CD8-positive, alpha-beta memory T cell (primary cell): ENCODE measurements around the gene PLEKHB1. TPM values are rescaled to one million over a fixed set of nuclear protein-coding genes. Genes with fewer than 3 reads are reported as not detected.
A peak's percentile ranks its signal among the peaks of the same experiment; 100 is the strongest.

ENCODE experiments used
- CTCF ChIA-PET: fragments of 350-600 bp; sonication (Branson Sonifier 250); formaldehyde crosslinking; loops from one replicate; lab custom pipeline; 2021; ENCODE audit warnings: antibody characterized with exemption; lab: Charles Lee
- POLR2A ChIA-PET: fragments of 350-600 bp; sonication (Branson Sonifier 250); formaldehyde crosslinking; loops from one replicate; lab custom pipeline; 2021; ENCODE audit warnings: antibody characterized with exemption; lab: Charles Lee
- DNase-seq, 5 donors: peaks; one replicate each; pipeline versions ENCODE4 v3.0.0 to v3.0.0-alpha.2; 2020 to 2022; ENCODE audit warnings: mixed read lengths in 1 of 5
- H3K27ac ChIP-seq: one replicate; pipeline ENCODE4 v1.7.0; 2013; ENCODE audit warnings: low read depth, mild to moderate bottlenecking, low read length, moderate library complexity
- H3K27me3 ChIP-seq: 2 replicates; pipeline ENCODE4 v1.7.0; 2013; ENCODE audit warnings: low read length, mild to moderate bottlenecking; ENCODE audit not compliant: insufficient read depth, poor library complexity, severe bottlenecking
- H3K36me3 ChIP-seq: 2 replicates; pipeline ENCODE4 v1.7.0; 2013; ENCODE audit warnings: mild to moderate bottlenecking, low read length, moderate library complexity; ENCODE audit not compliant: insufficient read depth
- H3K4me1 ChIP-seq: 2 replicates; pipeline ENCODE4 v1.7.0; 2013; ENCODE audit warnings: mild to moderate bottlenecking, low read length, moderate library complexity; ENCODE audit not compliant: insufficient read depth
- H3K4me3 ChIP-seq: 2 replicates; pipeline ENCODE4 v1.7.0; 2013; ENCODE audit warnings: mild to moderate bottlenecking, low read length
- H3K9me3 ChIP-seq: 2 replicates; pipeline ENCODE4 v1.7.0; 2013; ENCODE audit warnings: mild to moderate bottlenecking, low read length
- H3K27ac Mint-ChIP-seq, 8 donors: one replicate each; pipeline ENCODE4 v1.8.0; 2020 to 2021; ENCODE audit warnings: mixed read lengths in 8 of 8, mild to moderate bottlenecking in 6 of 8, inconsistent platforms in 3 of 8, moderate library complexity in 3 of 8
- H3K27me3 Mint-ChIP-seq, 2 donors: one replicate each; pipeline ENCODE4 v1.8.0; 2020 to 2021; ENCODE audit warnings: mixed read lengths in 2 of 2, mild to moderate bottlenecking in 1 of 2, moderate library complexity in 1 of 2
- H3K36me3 Mint-ChIP-seq, 3 donors: one replicate each; pipeline ENCODE4 v1.8.0; 2020 to 2021; ENCODE audit warnings: mixed read lengths in 3 of 3, inconsistent platforms in 1 of 3, mild to moderate bottlenecking in 1 of 3
- H3K4me1 Mint-ChIP-seq, 3 donors: one replicate each; pipeline ENCODE4 v1.8.0; 2020 to 2021; ENCODE audit warnings: mixed read lengths in 3 of 3, inconsistent platforms in 1 of 3, mild to moderate bottlenecking in 1 of 3
- H3K4me3 Mint-ChIP-seq, 7 donors: one replicate each; pipeline ENCODE4 v1.8.0; 2020 to 2021; ENCODE audit warnings: mixed read lengths in 7 of 7, mild to moderate bottlenecking in 6 of 7, moderate library complexity in 4 of 7, inconsistent platforms in 2 of 7
- H3K9me3 Mint-ChIP-seq, 5 donors: one replicate each; pipeline ENCODE4 v1.8.0; 2020 to 2022; ENCODE audit warnings: mixed read lengths in 5 of 5, mild to moderate bottlenecking in 3 of 5, moderate library complexity in 2 of 5, inconsistent platforms in 1 of 5
- polyA plus RNA-seq: library from polyadenylated mRNA; unstranded; fragments of 300-500 nt; fragmentation: Illumina TruSeq; gene quantifications from one replicate; pipeline ENCODE4 v1.2.3, GENCODE V29; 2021
- total RNA-seq, 2 experiments: library from RNA; stranded (reverse); gene quantifications; one replicate each; pipeline ENCODE4 v1.2.3, GENCODE V29; 2021

PLEKHB1 gene
- total and polyA plus RNA-seq, 3 experiments from 2014 or later: 9.1 to 70.1 (median 10.3) TPM

GRCh38 chr11:73622926-73623593, 23.3 kb upstream of the PLEKHB1 start:
- peaks cover 0 to 3% (median 2%) of the 10 kb centered on the region in 3 donors for H3K4me1 Mint-ChIP-seq
- no peaks in the 10 kb centered on the region for H3K9me3 Mint-ChIP-seq
- Histone ChIP-seq H3K9me3 (no peaks in the 10 kb centered on the region), H3K36me3 (no peaks in the 10 kb centered on the region), H3K4me3 (no peak overlapping the region), H3K27ac (no peak overlapping the region), H3K4me1 (no peaks in the 10 kb centered on the region), H3K27me3 (peaks cover 5% of the 10 kb centered on the region)
- CTCF ChIA-PET: interaction anchor here (0.5 to 5.4 kb wide), 4 partner anchors 10 to 149 kb away, joined by 3 to 138 read pairs (median 5); no protein-coding TSS in a partner anchor
- peaks cover 10 to 33% of the 10 kb centered on the region in 2 donors for H3K27me3 Mint-ChIP-seq
- no peak overlapping the region for H3K4me3 Mint-ChIP-seq
- DNase-seq: no peak
- H3K36me3 Mint-ChIP-seq: no peaks in the 10 kb centered on the region
- H3K27ac Mint-ChIP-seq: no peak overlapping the region
- POLR2A ChIA-PET: no interaction called here

GRCh38 chr11:73623686-73624085, 22.7 kb upstream of the PLEKHB1 start:
- H3K36me3 ChIP-seq: no peaks in the 10 kb centered on the region
- Mint-ChIP-seq H3K27ac (no peak overlapping the region), H3K4me1 (peaks cover 0 to 3% (median 2%) of the 10 kb centered on the region in 3 donors), H3K9me3 (no peaks in the 10 kb centered on the region), H3K27me3 (peaks cover 11 to 33% of the 10 kb centered on the region in 2 donors), H3K4me3 (no peak overlapping the region), H3K36me3 (no peaks in the 10 kb centered on the region)
- no peak overlapping the region for H3K27ac ChIP-seq
- ChIA-PET CTCF (interaction anchor here (0.5 to 5.4 kb wide), 4 partner anchors 10 to 149 kb away, joined by 3 to 138 read pairs (median 17); no protein-coding TSS in a partner anchor), POLR2A (no interaction called here)
- no peaks in the 10 kb centered on the region for H3K4me1 ChIP-seq
- no peak for DNase-seq
- no peak overlapping the region for H3K4me3 ChIP-seq
- H3K27me3 ChIP-seq: peaks cover 5% of the 10 kb centered on the region
- no peaks in the 10 kb centered on the region for H3K9me3 ChIP-seq

- POLR2A ChIA-PET: interaction anchor here (0.6 to 1.3 kb wide), 2 partner anchors 22 to 136 kb away, joined by 3 read pairs; no protein-coding TSS in a partner anchor
- peak overlapping the region in 1 of 7 donors; percentile 21 for H3K4me3 Mint-ChIP-seq
Measured at GRCh38 chr11:73625696-73626318, 20.6 kb upstream of the PLEKHB1 start.

GRCh38 chr11:73629907-73630306, 16.5 kb upstream of the PLEKHB1 start:
- no peak for DNase-seq
- POLR2A ChIA-PET: no interaction called here
- CTCF ChIA-PET: interaction anchor here (2.9 kb wide), 1 partner anchor 31 kb away, joined by 14 read pairs; no protein-coding TSS in a partner anchor
- Histone ChIP-seq H3K27me3 (peaks cover 4% of the 10 kb centered on the region), H3K4me3 (no peak overlapping the region), H3K27ac (no peak overlapping the region), H3K9me3 (no peaks in the 10 kb centered on the region), H3K36me3 (no peaks in the 10 kb centered on the region), H3K4me1 (peaks cover 10% of the 10 kb centered on the region)
- Mint-ChIP-seq H3K4me1 (peaks cover 2 to 5% (median 3%) of the 10 kb centered on the region in 3 donors), H3K27ac (no peak overlapping the region), H3K27me3 (peaks cover 0 to 4% of the 10 kb centered on the region in 2 donors), H3K36me3 (no peaks in the 10 kb centered on the region), H3K4me3 (no peak overlapping the region), H3K9me3 (no peaks in the 10 kb centered on the region)

More at GRCh38 chr11:73625696-73626318, 20.6 kb upstream of the PLEKHB1 start:
- Mint-ChIP-seq H3K27me3 (peaks cover 11 to 26% of the 10 kb centered on the region in 2 donors), H3K27ac (no peak overlapping the region), H3K36me3 (no peaks in the 10 kb centered on the region), H3K9me3 (no peaks in the 10 kb centered on the region), H3K4me1 (peaks cover 0 to 3% (median 2%) of the 10 kb centered on the region in 3 donors)
- CTCF ChIA-PET: interaction anchor here (0.6 to 5.4 kb wide), 28 partner anchors 9 to 633 kb away, joined by 3 to 138 read pairs (median 4); partner anchors contain the start of genes PLEKHB1 and RAB6A
- H3K36me3 ChIP-seq: no peaks in the 10 kb centered on the region
- no peaks in the 10 kb centered on the region for H3K4me1 ChIP-seq
- no peak overlapping the region for H3K27ac ChIP-seq
- H3K27me3 ChIP-seq: peaks cover 5% of the 10 kb centered on the region
- H3K9me3 ChIP-seq: no peaks in the 10 kb centered on the region
- DNase-seq: peak; percentile 55 to 76 (median 62)
- H3K4me3 ChIP-seq: no peak overlapping the region

GRCh38 chr11:73632996-73633395, 13.4 kb upstream of the PLEKHB1 start:
- no peak overlapping the region for H3K4me3 Mint-ChIP-seq
- no peaks in the 10 kb centered on the region for H3K36me3 Mint-ChIP-seq
- peaks cover 12% of the 10 kb centered on the region for H3K4me1 ChIP-seq
- no peaks in the 10 kb centered on the region for H3K9me3 ChIP-seq
- peaks cover 0 to 5% (median 0%) of the 10 kb centered on the region in 3 donors for H3K4me1 Mint-ChIP-seq
- H3K27ac ChIP-seq: no peak overlapping the region
- no peaks in the 10 kb centered on the region for H3K27me3 ChIP-seq
- H3K36me3 ChIP-seq: no peaks in the 10 kb centered on the region
- no peak overlapping the region for H3K4me3 ChIP-seq
- no peaks in the 10 kb centered on the region for H3K9me3 Mint-ChIP-seq
- no peak overlapping the region for H3K27ac Mint-ChIP-seq
- ChIA-PET POLR2A (no interaction called here), CTCF (interaction anchor here (0.8 to 6.3 kb wide), 2 partner anchors 8 to 29 kb away, joined by 3 to 28 read pairs; no protein-coding TSS in a partner anchor)
- DNase-seq: no peak
- H3K27me3 Mint-ChIP-seq: peaks cover 1 to 4% of the 10 kb centered on the region in 2 donors

- no peaks in the 10 kb centered on the region for H3K36me3 Mint-ChIP-seq
- H3K27me3 Mint-ChIP-seq: peaks cover 0 to 4% of the 10 kb centered on the region in 2 donors
- ChIA-PET CTCF (interaction anchor here (6.3 kb wide), 1 partner anchor 9 kb away, joined by 28 read pairs; no protein-coding TSS in a partner anchor), POLR2A (interaction anchor here (0.6 kb wide), 1 partner anchor 266 kb away, joined by 3 read pairs; no protein-coding TSS in a partner anchor)
- H3K9me3 Mint-ChIP-seq: no peaks in the 10 kb centered on the region
- Histone ChIP-seq H3K36me3 (no peaks in the 10 kb centered on the region), H3K27ac (no peak overlapping the region), H3K4me1 (peaks cover 12% of the 10 kb centered on the region), H3K27me3 (no peaks in the 10 kb centered on the region), H3K4me3 (no peak overlapping the region), H3K9me3 (no peaks in the 10 kb centered on the region)
- H3K4me1 Mint-ChIP-seq: peaks cover 0 to 5% (median 0%) of the 10 kb centered on the region in 3 donors
- DNase-seq: peak in 1 of 5 donors; percentile 16
- no peak overlapping the region for H3K4me3 Mint-ChIP-seq
- H3K27ac Mint-ChIP-seq: peak overlapping the region in 1 of 8 donors; percentile 51
Measured at GRCh38 chr11:73633999-73634398, 12.4 kb upstream of the PLEKHB1 start.

- Histone ChIP-seq H3K9me3 (no peaks in the 10 kb centered on the region), H3K4me3 (no peak overlapping the region), H3K36me3 (no peaks in the 10 kb centered on the region), H3K4me1 (peaks cover 12% of the 10 kb centered on the region), H3K27me3 (no peaks in the 10 kb centered on the region), H3K27ac (no peak overlapping the region)
- H3K27me3 Mint-ChIP-seq: peaks cover 2 to 12% of the 10 kb centered on the region in 2 donors
- H3K4me3 Mint-ChIP-seq: no peak overlapping the region
- H3K27ac Mint-ChIP-seq: no peak overlapping the region
- H3K4me1 Mint-ChIP-seq: peaks cover 0 to 5% (median 0%) of the 10 kb centered on the region in 3 donors
- no peaks in the 10 kb centered on the region for H3K36me3 Mint-ChIP-seq
- no peaks in the 10 kb centered on the region for H3K9me3 Mint-ChIP-seq
- ChIA-PET POLR2A (no interaction called here), CTCF (interaction anchor here (6.3 kb wide), 1 partner anchor 11 kb away, joined by 28 read pairs; no protein-coding TSS in a partner anchor)
- no peak for DNase-seq
Measured at GRCh38 chr11:73635721-73636120, 10.7 kb upstream of the PLEKHB1 start.
